DMS114 treated with DMSO at 0.1 percent for 48 hours (cell line): ENCODE measurements around the gene FASN.
A peak's percentile ranks its signal among the peaks of the same experiment; 100 is the strongest.
"Not testable (repeated sequence)": the region's sequence is repeated elsewhere in the genome, so short reads cannot be mapped to it uniquely, and the experiment has no call there.

Source experiments
- DNase-seq: peaks from one replicate; lab custom pipeline; 2025; ENCODE audit not compliant: unreplicated experiment; lab: John Stamatoyannopoulos, UW

FASN gene

GRCh38 chr17:82098169-82098938, at the start of gene FASN:
Gene FASN, minus strand, starts transcription at chr17:82098236. Its CDS starts 1,791 bp downstream, at chr17:82096445.
- peak; percentile 70 for DNase-seq

GRCh38 chr17:82146663-82147654, 48.9 kb upstream of the FASN start:
- no peak for DNase-seq

- no peak for DNase-seq
These were observed 47.6 kb upstream of the FASN start for GRCh38 chr17:82145550-82146155.

- no peak for DNase-seq
These were observed 45.3 kb upstream of the FASN start for GRCh38 chr17:82143333-82143732.

GRCh38 chr17:82139961-82140360, 41.9 kb upstream of the FASN start:
- not testable (repeated sequence) for DNase-seq

- DNase-seq, result no peak
These were observed 40.5 kb upstream of the FASN start for GRCh38 chr17:82138511-82138992.

- no peak for DNase-seq
These were observed 36.1 kb upstream of the FASN start for GRCh38 chr17:82134101-82134500.

- not testable (repeated sequence) for DNase-seq
These were observed 35.3 kb upstream of the FASN start for GRCh38 chr17:82133166-82133953.

GRCh38 chr17:82129095-82129494, 31.1 kb upstream of the FASN start:
- DNase-seq, result no peak

- DNase-seq, result no peak
These were observed 30.3 kb upstream of the FASN start for GRCh38 chr17:82128287-82128686.

GRCh38 chr17:82127704-82128103, 29.7 kb upstream of the FASN start:
- no peak for DNase-seq

GRCh38 chr17:82127315-82127595, 29.2 kb upstream of the FASN start:
- DNase-seq, result no peak

- no peak for DNase-seq
These were observed 28.7 kb upstream of the FASN start for GRCh38 chr17:82126556-82127314.

GRCh38 chr17:82124101-82124500, 26.1 kb upstream of the FASN start:
- no peak for DNase-seq

GRCh38 chr17:82121660-82122629, 23.9 kb upstream of the FASN start:
- DNase-seq, result no peak

GRCh38 chr17:82121246-82121645, 23.2 kb upstream of the FASN start:
- DNase-seq, result no peak

- DNase-seq, result no peak
These were observed 22.1 kb upstream of the FASN start for GRCh38 chr17:82120148-82120547.

GRCh38 chr17:82118815-82119380, 20.9 kb upstream of the FASN start:
- no peak for DNase-seq
